ENCODE data around the gene AS3MT. TPM values are rescaled to one million over a fixed set of nuclear protein-coding genes. Genes with fewer than 3 reads are reported as not detected.

Gene AS3MT
- total RNA-seq, 1 donor from 2014 or later: 0.64 TPM

DNA sequence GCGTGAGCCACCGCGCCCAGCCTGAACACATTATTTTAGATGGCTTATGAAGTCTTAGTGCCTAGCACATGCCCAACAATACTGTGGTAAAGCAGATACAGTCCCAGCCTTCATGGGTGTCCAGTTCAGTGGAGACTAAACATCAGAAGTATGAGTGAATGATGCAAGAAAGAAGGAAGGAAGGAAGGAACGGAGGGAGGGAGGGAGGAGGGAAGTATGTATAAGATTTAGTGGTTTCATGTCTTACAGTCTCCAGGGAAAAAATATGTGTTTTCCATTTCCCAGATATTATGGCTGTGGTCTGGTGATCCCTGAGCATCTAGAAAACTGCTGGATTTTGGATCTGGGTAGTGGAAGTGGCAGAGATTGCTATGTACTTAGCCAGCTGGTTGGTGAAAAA lies 2.9 kb downstream of the AS3MT start:
- TF ChIP-seq CTCF (IDR thresholded peaks at IDR 0.05; ENCODE audit: insufficient read depth, low read depth, low read length) (no peak), EZH2 (IDR thresholded peaks at IDR 0.05; ENCODE audit: insufficient read depth, low read length) (no peak)
- H3K4me3 Mint-ChIP-seq (ENCODE audit: unreplicated experiment): no peak overlapping the region
- peaks cover 12% of the 10 kb centered on the region for H3K27me3 Mint-ChIP-seq (ENCODE audit: low read depth, unreplicated experiment)
- H4K20me1 ChIP-seq (ENCODE audit: insufficient read depth, low read length): no peaks in the 10 kb centered on the region
- H3K36me3 ChIP-seq (ENCODE audit: insufficient read depth, low read length): no peaks in the 10 kb centered on the region
- no peak overlapping the region for H3K4me2 ChIP-seq (ENCODE audit: low read length)
- no peak overlapping the region for H3K27ac ChIP-seq (ENCODE audit: low read depth, low read length)
- H3K27me3 ChIP-seq (ENCODE audit: insufficient read depth, low read length): no peaks in the 10 kb centered on the region
- no peak overlapping the region for H3K9ac ChIP-seq (ENCODE audit: low read length)
- H3K4me1 Mint-ChIP-seq (ENCODE audit: low read depth, unreplicated experiment): peaks cover 2% of the 10 kb centered on the region
- peaks cover 5% of the 10 kb centered on the region for H3K36me3 Mint-ChIP-seq (ENCODE audit: low read depth, unreplicated experiment)
- DNase-seq (ENCODE audit: low read depth) (no peak), FAIRE-seq (no peak)
- H3K79me2 ChIP-seq (ENCODE audit: insufficient read depth, low read length): no peaks in the 10 kb centered on the region
- no peaks in the 10 kb centered on the region for H3K9me3 Mint-ChIP-seq (ENCODE audit: unreplicated experiment)
- no peaks in the 10 kb centered on the region for H3K9me3 ChIP-seq (ENCODE audit: insufficient read depth, low read depth, low read length)
- peaks cover 6% of the 10 kb centered on the region for H3K4me1 ChIP-seq (ENCODE audit: insufficient read depth, low read length)
- H3K4me3 ChIP-seq (ENCODE audit: insufficient read depth, low read depth, low read length): no peak overlapping the region
- no peak overlapping the region for H2AFZ ChIP-seq (ENCODE audit: low read depth, low read length)
- H3K27ac Mint-ChIP-seq (ENCODE audit: unreplicated experiment): no peak overlapping the region

DNA sequence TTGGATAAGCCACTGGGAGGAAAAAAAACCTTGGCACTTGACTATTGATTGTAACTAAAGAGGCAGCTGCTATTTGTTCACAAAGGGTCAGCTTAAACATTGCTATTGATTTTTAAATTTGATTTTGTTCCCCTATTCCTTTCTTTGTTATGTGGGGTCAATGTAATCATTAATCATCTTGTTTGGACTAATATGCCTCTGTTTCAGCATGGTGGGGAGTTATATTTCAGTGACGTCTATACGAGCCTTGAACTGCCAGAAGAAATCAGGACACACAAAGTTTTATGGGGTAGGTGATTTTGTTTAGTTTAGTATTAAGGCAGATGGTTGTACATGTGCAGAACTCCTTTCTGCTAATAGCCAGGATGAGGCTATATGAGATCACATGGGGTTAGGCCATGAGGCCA lies 7.5 kb downstream of the AS3MT start:
- H3K4me3 Mint-ChIP-seq (ENCODE audit: unreplicated experiment): no peak overlapping the region
- no peak overlapping the region for H3K4me3 ChIP-seq (ENCODE audit: insufficient read depth, low read depth, low read length)
- peaks cover 4% of the 10 kb centered on the region for H3K36me3 Mint-ChIP-seq (ENCODE audit: low read depth, unreplicated experiment)
- peaks cover 5% of the 10 kb centered on the region for H3K27me3 Mint-ChIP-seq (ENCODE audit: low read depth, unreplicated experiment)
- H4K20me1 ChIP-seq (ENCODE audit: insufficient read depth, low read length): no peaks in the 10 kb centered on the region
- no peak for DNase-seq (ENCODE audit: low read depth)
- H3K27ac Mint-ChIP-seq (ENCODE audit: unreplicated experiment): no peak overlapping the region
- H3K9me3 Mint-ChIP-seq (ENCODE audit: unreplicated experiment): no peaks in the 10 kb centered on the region
- H3K9me3 ChIP-seq (ENCODE audit: insufficient read depth, low read depth, low read length): no peaks in the 10 kb centered on the region
- H3K27me3 ChIP-seq (ENCODE audit: insufficient read depth, low read length): no peaks in the 10 kb centered on the region
- no peak for FAIRE-seq
- no peak overlapping the region for H3K4me2 ChIP-seq (ENCODE audit: low read length)
- no peaks in the 10 kb centered on the region for H3K36me3 ChIP-seq (ENCODE audit: insufficient read depth, low read length)
- H2AFZ ChIP-seq (ENCODE audit: low read depth, low read length): no peak overlapping the region
- no peaks in the 10 kb centered on the region for H3K4me1 ChIP-seq (ENCODE audit: insufficient read depth, low read length)
- TF ChIP-seq EZH2 (IDR thresholded peaks at IDR 0.05; ENCODE audit: insufficient read depth, low read length) (no peak), CTCF (IDR thresholded peaks at IDR 0.05; ENCODE audit: insufficient read depth, low read depth, low read length) (no peak)
- no peaks in the 10 kb centered on the region for H3K4me1 Mint-ChIP-seq (ENCODE audit: low read depth, unreplicated experiment)
- H3K9ac ChIP-seq (ENCODE audit: low read length): no peak overlapping the region
- no peaks in the 10 kb centered on the region for H3K79me2 ChIP-seq (ENCODE audit: insufficient read depth, low read length)
- H3K27ac ChIP-seq (ENCODE audit: low read depth, low read length): no peak overlapping the region

DNA sequence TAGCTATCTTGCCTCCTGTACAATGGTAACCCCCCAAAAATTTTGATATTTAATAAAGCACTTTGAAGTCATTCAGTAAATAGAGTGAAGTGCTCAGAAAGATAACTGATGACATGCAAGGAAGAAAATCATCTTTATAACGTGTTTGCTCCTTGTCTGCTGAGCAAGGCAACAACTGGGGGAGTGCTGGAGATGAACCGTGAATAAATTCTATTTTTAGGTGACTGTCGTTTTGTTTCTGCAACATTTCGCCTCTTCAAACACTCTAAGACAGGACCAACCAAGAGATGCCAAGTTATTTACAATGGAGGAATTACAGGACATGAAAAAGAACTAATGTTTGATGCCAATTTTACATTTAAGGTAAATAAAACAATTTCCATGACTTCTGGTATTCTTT lies 9.4 kb downstream of the AS3MT start:
- Mint-ChIP-seq H3K4me3 (ENCODE audit: unreplicated experiment) (no peak overlapping the region), H3K27ac (ENCODE audit: unreplicated experiment) (no peak overlapping the region), H3K36me3 (ENCODE audit: low read depth, unreplicated experiment) (peaks cover 4% of the 10 kb centered on the region), H3K9me3 (ENCODE audit: unreplicated experiment) (no peaks in the 10 kb centered on the region), H3K27me3 (ENCODE audit: low read depth, unreplicated experiment) (peaks cover 5% of the 10 kb centered on the region), H3K4me1 (ENCODE audit: low read depth, unreplicated experiment) (no peaks in the 10 kb centered on the region)
- Histone ChIP-seq H3K4me1 (ENCODE audit: insufficient read depth, low read length) (no peaks in the 10 kb centered on the region), H3K27me3 (ENCODE audit: insufficient read depth, low read length) (no peaks in the 10 kb centered on the region), H3K4me3 (ENCODE audit: insufficient read depth, low read depth, low read length) (no peak overlapping the region), H3K9me3 (ENCODE audit: insufficient read depth, low read depth, low read length) (no peaks in the 10 kb centered on the region), H2AFZ (ENCODE audit: low read depth, low read length) (no peak overlapping the region), H3K4me2 (ENCODE audit: low read length) (no peak overlapping the region), H3K9ac (ENCODE audit: low read length) (no peak overlapping the region), H4K20me1 (ENCODE audit: insufficient read depth, low read length) (no peaks in the 10 kb centered on the region), H3K79me2 (ENCODE audit: insufficient read depth, low read length) (no peaks in the 10 kb centered on the region), H3K36me3 (ENCODE audit: insufficient read depth, low read length) (no peaks in the 10 kb centered on the region), H3K27ac (ENCODE audit: low read depth, low read length) (no peak overlapping the region)
- DNase-seq (ENCODE audit: low read depth) (no peak), FAIRE-seq (no peak)
- TF ChIP-seq CTCF (IDR thresholded peaks at IDR 0.05; ENCODE audit: insufficient read depth, low read depth, low read length) (no peak), EZH2 (IDR thresholded peaks at IDR 0.05; ENCODE audit: insufficient read depth, low read length) (no peak)

All from astrocyte (in vitro differentiated cells and primary cell).